ENCODE measurements around the gene LAMTOR1.

DNA sequence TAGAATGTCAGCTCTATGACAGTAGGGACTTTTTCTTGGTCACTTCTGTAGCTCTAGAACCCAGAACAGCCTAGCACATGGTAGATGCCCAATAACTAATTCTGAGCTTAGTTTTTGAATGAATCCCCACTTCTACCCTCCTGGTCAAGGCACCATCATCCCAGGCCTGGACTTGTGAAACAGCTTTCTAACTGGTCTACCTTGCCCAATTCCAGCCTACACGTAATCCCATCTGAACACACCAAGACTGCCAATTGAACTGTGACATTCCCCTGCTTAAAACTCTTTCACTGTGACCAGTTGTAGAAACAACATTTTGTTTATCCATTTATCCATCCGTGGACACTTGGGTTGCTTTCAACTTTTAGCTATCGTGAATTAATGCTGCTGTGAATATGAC, 26.3 kb upstream of the LAMTOR1 start:
- TF ChIP-seq, protein P1, sequence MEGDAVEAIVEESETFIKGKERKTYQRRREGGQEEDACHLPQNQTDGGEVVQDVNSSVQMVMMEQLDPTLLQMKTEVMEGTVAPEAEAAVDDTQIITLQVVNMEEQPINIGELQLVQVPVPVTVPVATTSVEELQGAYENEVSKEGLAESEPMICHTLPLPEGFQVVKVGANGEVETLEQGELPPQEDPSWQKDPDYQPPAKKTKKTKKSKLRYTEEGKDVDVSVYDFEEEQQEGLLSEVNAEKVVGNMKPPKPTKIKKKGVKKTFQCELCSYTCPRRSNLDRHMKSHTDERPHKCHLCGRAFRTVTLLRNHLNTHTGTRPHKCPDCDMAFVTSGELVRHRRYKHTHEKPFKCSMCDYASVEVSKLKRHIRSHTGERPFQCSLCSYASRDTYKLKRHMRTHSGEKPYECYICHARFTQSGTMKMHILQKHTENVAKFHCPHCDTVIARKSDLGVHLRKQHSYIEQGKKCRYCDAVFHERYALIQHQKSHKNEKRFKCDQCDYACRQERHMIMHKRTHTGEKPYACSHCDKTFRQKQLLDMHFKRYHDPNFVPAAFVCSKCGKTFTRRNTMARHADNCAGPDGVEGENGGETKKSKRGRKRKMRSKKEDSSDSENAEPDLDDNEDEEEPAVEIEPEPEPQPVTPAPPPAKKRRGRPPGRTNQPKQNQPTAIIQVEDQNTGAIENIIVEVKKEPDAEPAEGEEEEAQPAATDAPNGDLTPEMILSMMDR (IDR thresholded peaks at IDR 0.05), result no peak
- TF ChIP-seq POLR2A (IDR thresholded peaks at IDR 0.05), result no peak
